Large intestine (tissue), 3 donors: Measurements from ENCODE around the gene TBC1D22A. TPM values are rescaled to one million over a fixed set of nuclear protein-coding genes. Genes with fewer than 3 reads are reported as not detected.
A peak's percentile ranks its signal among the peaks of the same experiment; 100 is the strongest.

ENCODE experiments used
- DNase-seq, 2 donors: peaks; one replicate each; pipeline versions ENCODE4 v3.0.0 to v3.0.0-alpha.2; 2013
- H3K27ac ChIP-seq: one replicate; pipeline ENCODE4 v1.5.1; 2013; ENCODE audit warnings: low read length
- H3K27me3 ChIP-seq: 2 replicates; pipeline ENCODE4 v1.6.1; 2013; ENCODE audit warnings: low read length; ENCODE audit not compliant: control insufficient read depth, insufficient read depth
- H3K36me3 ChIP-seq: 2 replicates; pipeline ENCODE4 v1.6.1; 2013; ENCODE audit warnings: low read length; ENCODE audit not compliant: control insufficient read depth, insufficient read depth
- H3K4me1 ChIP-seq: one replicate; pipeline ENCODE4 v1.6.1; 2013; ENCODE audit warnings: low read length; ENCODE audit not compliant: control insufficient read depth, insufficient read depth
- H3K4me3 ChIP-seq: one replicate; pipeline ENCODE4 v1.5.1; 2013; ENCODE audit warnings: low read length
- H3K9me3 ChIP-seq: one replicate; pipeline ENCODE4 v1.6.1; 2013; ENCODE audit warnings: mild to moderate bottlenecking, low read depth, low read length, moderate library complexity; ENCODE audit not compliant: control insufficient read depth
- WGBS: methylation state at CpG from one replicate; pipeline ENCODE4 v1.1.5; 2013; ENCODE audit warnings: low lambda C conversion rate; ENCODE audit not compliant: insufficient coverage; 5-methylcytosine and 5-hydroxymethylcytosine counted together
- polyA plus RNA-seq: library from polyadenylated mRNA; unstranded; fragments of 120-200 nt; gene quantifications from one replicate; pipeline ENCODE4 v1.2.1, GENCODE V29; 2013

Gene TBC1D22A
- polyA plus RNA-seq, 1 donor = 21.5 TPM

GRCh38 chr22:47089374-47089773 lies 326.9 kb downstream of the TBC1D22A start:
- H3K4me3 ChIP-seq = no peak overlapping the region
- H3K36me3 ChIP-seq = no peaks in the 10 kb centered on the region
- DNase-seq = no peak
- no peaks in the 10 kb centered on the region for H3K9me3 ChIP-seq
- no peak overlapping the region for H3K27ac ChIP-seq
- H3K27me3 ChIP-seq = no peaks in the 10 kb centered on the region
- WGBS = 63% methylated on average over 1 of the region's 7 CpGs
- peaks cover 4% of the 10 kb centered on the region for H3K4me1 ChIP-seq

- Histone ChIP-seq H3K36me3 (no peaks in the 10 kb centered on the region), H3K27me3 (no peaks in the 10 kb centered on the region), H3K27ac (no peak overlapping the region), H3K9me3 (no peaks in the 10 kb centered on the region), H3K4me1 (peaks cover 4% of the 10 kb centered on the region), H3K4me3 (no peak overlapping the region)
- WGBS = no CpG with 5 or more reads among the region's 21 CpGs
- no peak for DNase-seq
Observed at GRCh38 chr22:47089796-47090460, 327.5 kb downstream of the TBC1D22A start.

GRCh38 chr22:47090591-47091245 lies 328.3 kb downstream of the TBC1D22A start:
- Histone ChIP-seq H3K4me1 (peaks cover 4% of the 10 kb centered on the region), H3K9me3 (no peaks in the 10 kb centered on the region), H3K36me3 (no peaks in the 10 kb centered on the region), H3K27ac (no peak overlapping the region), H3K27me3 (no peaks in the 10 kb centered on the region), H3K4me3 (peak overlapping the region; percentile 32)
- DNase-seq = peak; percentile 37 to 50
- no CpG with 5 or more reads among the region's 29 CpGs for WGBS

- DNase-seq = peak; percentile 15 to 60
- 0% methylated on average over 2 of the region's 21 CpGs for WGBS
- Histone ChIP-seq H3K27ac (no peak overlapping the region), H3K27me3 (no peaks in the 10 kb centered on the region), H3K36me3 (no peaks in the 10 kb centered on the region), H3K4me1 (peaks cover 4% of the 10 kb centered on the region), H3K9me3 (no peaks in the 10 kb centered on the region), H3K4me3 (peak overlapping the region; percentile 32)
Observed at GRCh38 chr22:47091246-47091651, 328.8 kb downstream of the TBC1D22A start.

GRCh38 chr22:47091921-47092700 lies 329.7 kb downstream of the TBC1D22A start:
- 100% methylated on average over 1 of the region's 16 CpGs for WGBS
- no peaks in the 10 kb centered on the region for H3K27me3 ChIP-seq
- peaks cover 3% of the 10 kb centered on the region for H3K9me3 ChIP-seq
- no peak for DNase-seq
- peaks cover 4% of the 10 kb centered on the region for H3K4me1 ChIP-seq
- H3K27ac ChIP-seq = no peak overlapping the region
- H3K36me3 ChIP-seq = no peaks in the 10 kb centered on the region
- H3K4me3 ChIP-seq = no peak overlapping the region

- WGBS = 93% methylated on average over 3 of the region's 9 CpGs
- Histone ChIP-seq H3K4me3 (no peak overlapping the region), H3K9me3 (peaks cover 3% of the 10 kb centered on the region), H3K4me1 (peaks cover 4% of the 10 kb centered on the region), H3K27ac (no peak overlapping the region), H3K36me3 (no peaks in the 10 kb centered on the region), H3K27me3 (no peaks in the 10 kb centered on the region)
- DNase-seq = no peak
Observed at GRCh38 chr22:47092896-47093311, 330.5 kb downstream of the TBC1D22A start.

- 100% methylated on average over 1 of the region's 4 CpGs for WGBS
- no peaks in the 10 kb centered on the region for H3K36me3 ChIP-seq
- peaks cover 4% of the 10 kb centered on the region for H3K4me1 ChIP-seq
- no peak overlapping the region for H3K4me3 ChIP-seq
- DNase-seq = no peak
- H3K27ac ChIP-seq = no peak overlapping the region
- peaks cover 3% of the 10 kb centered on the region for H3K9me3 ChIP-seq
- no peaks in the 10 kb centered on the region for H3K27me3 ChIP-seq
Observed at GRCh38 chr22:47093720-47094119, 331.3 kb downstream of the TBC1D22A start.

- H3K36me3 ChIP-seq = no peaks in the 10 kb centered on the region
- WGBS = 83% methylated on average over 3 of the region's 8 CpGs
- DNase-seq = no peak
Observed at GRCh38 chr22:47094861-47095330, 332.4 kb downstream of the TBC1D22A start.

GRCh38 chr22:47095395-47096122 lies 333.1 kb downstream of the TBC1D22A start:
- Histone ChIP-seq H3K27me3 (no peaks in the 10 kb centered on the region), H3K27ac (no peak overlapping the region), H3K9me3 (peaks cover 3% of the 10 kb centered on the region), H3K36me3 (no peaks in the 10 kb centered on the region), H3K4me3 (no peak overlapping the region), H3K4me1 (peaks cover under 1% of the 10 kb centered on the region)
- no CpG with 5 or more reads among the region's 5 CpGs for WGBS
- no peak for DNase-seq

More at GRCh38 chr22:47094861-47095330, 332.4 kb downstream of the TBC1D22A start:
- peaks cover 3% of the 10 kb centered on the region for H3K9me3 ChIP-seq
- no peaks in the 10 kb centered on the region for H3K27me3 ChIP-seq
- peaks cover 4% of the 10 kb centered on the region for H3K4me1 ChIP-seq
- no peak overlapping the region for H3K4me3 ChIP-seq
- H3K27ac ChIP-seq = no peak overlapping the region

- H3K4me1 ChIP-seq = peaks cover 5% of the 10 kb centered on the region
- no peak overlapping the region for H3K27ac ChIP-seq
- no peak overlapping the region for H3K4me3 ChIP-seq
- no peaks in the 10 kb centered on the region for H3K36me3 ChIP-seq
- H3K27me3 ChIP-seq = no peaks in the 10 kb centered on the region
- WGBS = no CpG with 5 or more reads among the region's 5 CpGs
- DNase-seq = no peak
- H3K9me3 ChIP-seq = peaks cover 3% of the 10 kb centered on the region
Observed at GRCh38 chr22:47098121-47098520, 335.7 kb downstream of the TBC1D22A start.
